H7 (cell line): ENCODE measurements around the gene GPSM1. TPM values are rescaled to one million over a fixed set of nuclear protein-coding genes. Genes with fewer than 3 reads are reported as not detected.
A peak's percentile ranks its signal among the peaks of the same experiment; 100 is the strongest.

Experiments used
- DNase-seq: peaks from one replicate; pipeline ENCODE4 v3.0.0; 2012
- H3K27me3 ChIP-seq: 2 replicates; pipeline ENCODE4 v1.6.0; 2011; ENCODE audit warnings: mild to moderate bottlenecking, low read length; ENCODE audit not compliant: control insufficient read depth, insufficient read depth
- H3K36me3 ChIP-seq: replicated peaks from 2 replicates; pipeline ENCODE4 v1.5.1; 2011; ENCODE audit warnings: low read length; ENCODE audit not compliant: control insufficient read depth, insufficient read depth
- H3K4me3 ChIP-seq: 2 replicates; pipeline ENCODE4 v1.5.1; 2011; ENCODE audit warnings: low read depth, mild to moderate bottlenecking, control low read depth, low read length, moderate library complexity; ENCODE audit not compliant: insufficient read depth
- total RNA-seq: library from RNA; depleted of rRNA; stranded (reverse); fragments of >200 nt; shearing (Covaris generic); gene quantifications from 2 replicates; pipeline ENCODE4 v1.2.3, GENCODE V29; 2014

The GPSM1 gene
- total RNA-seq, 1 experiment from 2014 or later: 22.2 TPM

DNA sequence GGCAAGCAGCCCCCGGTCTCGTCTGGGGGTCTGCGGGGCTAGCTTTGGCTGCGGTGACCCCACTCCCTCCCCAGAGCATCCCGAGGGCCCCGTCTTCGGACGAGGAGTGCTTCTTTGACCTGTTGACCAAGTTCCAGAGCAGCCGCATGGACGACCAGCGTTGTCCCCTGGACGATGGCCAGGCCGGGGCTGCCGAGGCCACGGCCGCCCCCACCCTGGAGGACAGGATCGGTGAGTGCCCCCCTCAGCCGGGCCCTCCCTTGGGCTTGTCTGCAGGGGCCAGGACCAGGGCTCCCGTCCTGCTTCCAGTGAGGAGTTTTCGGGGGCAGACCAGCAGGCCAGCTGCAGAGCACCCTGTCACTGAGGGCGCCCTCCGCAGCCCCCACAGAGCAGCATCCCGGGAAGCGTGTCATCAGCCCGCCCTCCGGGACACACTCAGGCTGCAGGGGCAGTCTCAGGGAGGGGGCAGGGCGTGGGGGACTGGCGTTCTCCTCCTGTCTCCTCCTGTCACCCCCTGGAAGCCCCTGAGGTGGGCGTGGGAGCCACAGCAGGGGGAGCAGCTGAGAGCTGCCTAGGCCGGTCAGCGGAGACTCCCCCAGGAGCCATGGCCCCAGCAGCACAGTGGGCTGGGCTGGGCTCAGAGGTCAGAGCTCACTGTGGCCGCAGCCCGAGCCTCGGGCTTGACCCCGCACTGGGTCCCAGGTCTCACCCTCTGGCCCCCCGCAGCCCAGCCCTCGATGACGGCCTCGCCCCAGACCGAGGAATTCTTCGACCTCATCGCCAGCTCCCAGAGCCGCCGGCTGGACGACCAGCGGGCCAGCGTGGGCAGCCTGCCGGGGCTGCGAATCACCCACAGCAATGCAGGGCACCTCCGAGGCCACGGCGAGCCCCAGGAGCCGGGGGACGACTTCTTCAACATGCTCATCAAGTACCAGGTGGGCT lies 28.5 kb downstream of the GPSM1 start:
- H3K4me3 ChIP-seq: no peak overlapping the region
- H3K36me3 ChIP-seq: no peaks in the 10 kb centered on the region
- H3K27me3 ChIP-seq: no peaks in the 10 kb centered on the region
- peak; percentile 66 for DNase-seq

- H3K36me3 ChIP-seq: no peaks in the 10 kb centered on the region; the same call in 1 of the 2 replicates
- no peaks in the 10 kb centered on the region for H3K27me3 ChIP-seq
- no peak for DNase-seq
- no peak overlapping the region for H3K4me3 ChIP-seq
Measured at GRCh38 chr9:136357202-136357725, 29.9 kb downstream of the GPSM1 start.

- H3K36me3 ChIP-seq: no peaks in the 10 kb centered on the region; the same call in 1 of the 2 replicates
- H3K27me3 ChIP-seq: no peaks in the 10 kb centered on the region
- H3K4me3 ChIP-seq: no peak overlapping the region
- peak; percentile 72 for DNase-seq
Measured at GRCh38 chr9:136358016-136358415, 30.7 kb downstream of the GPSM1 start.

GRCh38 chr9:136358888-136359287 lies 31.5 kb downstream of the GPSM1 start:
- Histone ChIP-seq H3K4me3 (no peak overlapping the region), H3K27me3 (no peaks in the 10 kb centered on the region), H3K36me3 (no peaks in the 10 kb centered on the region; the same call in 1 of the 2 replicates)
- DNase-seq: peak; percentile 62

DNA sequence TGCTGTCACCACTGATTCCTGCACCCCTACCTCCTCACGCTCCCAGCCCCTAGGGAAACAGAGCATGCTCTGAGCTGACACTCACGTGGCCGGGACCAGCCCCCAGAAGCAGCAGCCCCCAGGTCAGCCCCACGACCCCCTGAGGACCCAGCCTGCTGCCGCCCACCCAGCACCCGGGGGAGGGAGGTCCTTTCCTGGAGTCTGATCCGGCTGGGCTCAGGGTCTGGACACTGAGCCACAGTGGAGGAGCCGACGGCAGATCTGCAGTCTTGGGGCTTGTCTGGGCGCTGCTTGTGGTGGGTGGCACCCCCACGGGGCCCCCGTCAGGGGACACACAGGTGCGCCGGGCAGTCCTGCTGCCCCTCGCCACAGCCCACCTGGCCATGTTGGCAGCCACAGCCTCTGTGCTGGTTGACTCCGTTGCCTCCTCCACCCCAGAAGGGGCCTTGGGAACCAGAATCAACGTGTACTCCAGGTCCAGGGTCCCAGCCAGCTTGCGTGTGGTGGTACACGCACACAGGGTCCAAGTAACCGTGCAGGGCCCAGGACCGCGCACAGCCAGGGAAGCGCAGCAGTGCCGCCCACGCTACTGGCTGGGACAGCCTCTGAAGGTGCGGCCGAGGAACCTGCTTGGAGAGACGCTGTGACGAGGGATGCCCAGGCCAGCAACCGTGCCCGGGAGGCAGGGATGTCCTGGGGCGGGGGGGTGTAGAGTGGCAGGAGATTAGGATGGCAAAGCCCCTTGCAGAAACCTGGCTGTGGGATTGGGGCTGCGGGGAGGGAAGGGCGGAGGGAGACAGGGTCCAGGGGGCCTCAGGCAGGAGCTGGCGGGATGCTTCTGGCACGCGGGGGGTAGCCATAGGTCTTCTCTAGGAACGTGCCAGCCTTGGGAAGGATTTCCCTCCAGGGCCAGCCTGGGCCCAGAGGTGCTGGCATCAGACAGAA lies 32.7 kb downstream of the GPSM1 start:
- peak; percentile 63 for DNase-seq
- Histone ChIP-seq H3K4me3 (no peak overlapping the region), H3K27me3 (no peaks in the 10 kb centered on the region), H3K36me3 (no peaks in the 10 kb centered on the region; the same call in 1 of the 2 replicates)

- DNase-seq: peak; percentile 66
- H3K27me3 ChIP-seq: no peaks in the 10 kb centered on the region
- no peaks in the 10 kb centered on the region; the same call in 1 of the 2 replicates for H3K36me3 ChIP-seq
- no peak overlapping the region for H3K4me3 ChIP-seq
Measured at GRCh38 chr9:136361047-136361753, 33.9 kb downstream of the GPSM1 start.

GRCh38 chr9:136361754-136362449 lies 34.6 kb downstream of the GPSM1 start:
- Histone ChIP-seq H3K4me3 (no peak overlapping the region), H3K36me3 (no peaks in the 10 kb centered on the region; the same call in 1 of the 2 replicates), H3K27me3 (no peaks in the 10 kb centered on the region)
- peak; percentile 66 for DNase-seq

DNA sequence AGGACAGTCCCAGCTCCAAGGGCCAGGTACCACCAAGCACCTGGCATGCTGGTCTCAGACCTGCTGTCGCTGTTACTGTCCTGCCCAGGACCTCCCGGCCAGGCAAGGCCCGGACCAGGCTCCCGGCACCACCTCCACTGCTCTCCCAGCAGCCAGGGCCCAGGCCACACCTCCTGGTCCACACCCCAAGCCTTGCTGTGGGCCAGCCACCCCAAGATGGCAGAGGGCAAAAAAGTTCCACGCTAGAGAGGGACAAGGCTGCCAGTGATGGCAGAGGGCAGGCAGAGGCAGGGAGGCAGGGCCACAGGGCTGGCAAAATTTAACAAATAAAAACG lies 35.1 kb downstream of the GPSM1 start:
- Histone ChIP-seq H3K27me3 (no peaks in the 10 kb centered on the region), H3K36me3 (no peaks in the 10 kb centered on the region; the same call in 1 of the 2 replicates), H3K4me3 (no peak overlapping the region)
- DNase-seq: no peak

DNA sequence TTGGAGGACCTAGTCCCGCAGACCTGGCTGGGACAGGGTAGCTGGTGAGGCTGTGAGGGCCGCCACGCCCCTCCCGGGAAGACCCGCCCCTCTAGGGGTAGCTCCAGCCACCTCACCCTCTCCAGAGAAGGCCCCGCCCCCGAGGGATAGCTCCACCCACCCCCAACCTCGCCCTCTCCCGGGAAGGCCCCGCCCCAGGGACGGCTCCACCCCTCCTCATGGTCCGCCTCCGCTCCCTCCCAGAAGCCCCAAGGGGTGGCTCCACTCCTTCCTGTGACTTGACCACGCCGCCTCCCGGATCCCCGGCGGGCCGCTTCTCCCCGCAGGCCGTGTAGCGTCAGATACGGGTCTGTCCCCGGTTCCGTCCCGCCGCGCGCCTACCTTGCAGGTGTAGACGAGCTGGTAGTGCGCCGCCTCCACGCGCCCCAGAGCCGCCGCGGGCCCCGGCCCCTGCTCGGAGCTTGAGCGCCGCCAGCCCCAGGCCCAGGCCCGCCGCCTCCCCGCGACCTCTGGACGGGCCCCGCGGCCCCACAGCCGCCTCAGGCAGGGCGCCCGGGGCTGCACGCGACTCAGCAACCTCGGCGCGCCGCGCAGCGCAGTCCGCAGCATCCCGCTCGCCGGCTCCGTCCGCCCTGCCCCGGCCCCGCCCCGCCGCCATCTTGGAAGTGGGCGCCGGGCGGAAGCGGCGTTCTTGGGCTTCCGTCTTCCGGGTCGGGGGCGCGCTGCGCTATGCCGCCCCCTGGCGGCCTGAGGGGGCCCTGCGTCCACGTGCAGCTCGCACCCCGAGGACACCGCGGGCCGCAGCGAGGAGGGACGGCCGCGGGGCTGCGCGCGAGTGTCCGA lies 36.0 kb downstream of the GPSM1 start, which contains the start of gene DNLZ:
Gene DNLZ, minus strand, starts transcription at position 639 of the 843 bp plus-strand sequence. Its CDS starts 30 bp downstream, at position 609.
- Histone ChIP-seq H3K4me3 (peak within 1 kb of the TSS; percentile 66), H3K27me3 (no peaks in the 10 kb centered on the region), H3K36me3 (no peaks in the 10 kb centered on the region; the same call in 1 of the 2 replicates)
- DNase-seq: no peak

GRCh38 chr9:136363949-136364748 lies 36.8 kb downstream of the GPSM1 start:
- DNase-seq: no peak
- Histone ChIP-seq H3K36me3 (no peaks in the 10 kb centered on the region; the same call in 1 of the 2 replicates), H3K27me3 (no peaks in the 10 kb centered on the region), H3K4me3 (peak overlapping the region; percentile 8; the same call in 1 of the 2 replicates)

DNA sequence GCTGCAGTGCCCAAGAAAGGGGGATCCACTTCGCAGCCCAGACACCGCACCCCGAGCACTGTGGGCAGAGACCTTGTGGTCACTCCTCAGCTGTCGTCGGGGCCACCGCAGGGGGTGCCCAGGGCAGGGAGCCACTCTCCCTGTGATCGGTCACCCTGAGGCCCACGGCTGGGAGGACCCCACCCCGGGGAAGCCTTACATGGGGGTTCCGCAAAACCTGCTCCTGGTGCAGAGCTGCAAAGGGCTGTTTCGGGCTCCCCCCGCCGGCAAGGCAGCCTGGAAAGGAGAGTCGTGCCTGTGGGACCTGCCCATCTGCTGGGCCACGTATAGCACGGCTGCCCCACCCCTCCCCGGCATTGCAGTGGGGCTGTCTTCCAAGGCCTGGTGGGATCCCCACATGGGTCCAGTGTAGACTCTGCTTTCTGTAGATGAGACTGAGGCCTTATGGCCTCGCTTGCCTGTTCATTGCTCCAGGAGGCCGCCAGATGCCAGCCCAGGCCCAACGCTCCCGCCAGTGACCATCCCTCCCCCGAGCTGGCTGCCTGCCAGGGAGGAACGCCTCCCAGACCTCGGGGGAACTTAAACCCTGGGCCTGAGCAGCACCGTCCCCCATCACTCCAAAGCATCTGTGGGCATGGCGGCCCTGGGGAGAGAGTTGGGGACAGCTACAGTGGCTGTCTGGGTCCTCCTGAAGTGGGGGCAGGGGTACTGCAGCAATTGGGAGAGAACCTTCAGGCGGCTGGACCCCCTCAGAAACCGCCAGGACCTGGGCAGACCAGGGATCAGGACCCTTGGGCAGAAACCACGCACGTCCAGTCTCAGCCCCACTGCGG lies 37.8 kb downstream of the GPSM1 start:
- peak; percentile 74 for DNase-seq
- no peak overlapping the region for H3K4me3 ChIP-seq
- H3K27me3 ChIP-seq: no peaks in the 10 kb centered on the region
- no peaks in the 10 kb centered on the region; the same call in 1 of the 2 replicates for H3K36me3 ChIP-seq
